H1 (cell line): ENCODE measurements around the gene RBM4. TPM values are rescaled to one million over a fixed set of nuclear protein-coding genes. Genes with fewer than 3 reads are reported as not detected.

ENCODE experiments used
- ASH2L ChIP-seq: fragments of 200-600, 300-600 bp; sonication (generic); IDR thresholded peaks from one replicate; pipeline ENCODE4 v1.7.1; 2017; ENCODE audit warnings: low read length
- CHD2 ChIP-seq: IDR thresholded peaks from 2 replicates; pipeline ENCODE4 v1.6.1; 2012; ENCODE audit warnings: low read length, improper control_type of control experiment
- CTBP2 ChIP-seq: IDR thresholded peaks from 2 replicates; pipeline ENCODE4 v1.7.0; 2011; ENCODE audit warnings: borderline replicate concordance, mild to moderate bottlenecking, moderate library complexity, mixed read lengths, low read length; ENCODE audit not compliant: insufficient read depth, insufficient read length
- GTF2F1 ChIP-seq: IDR thresholded peaks from 2 replicates; pipeline ENCODE4 v1.6.1; 2012; ENCODE audit warnings: low read depth, low read length, improper control_type of control experiment, borderline replicate concordance
- SIN3A ChIP-seq, 2 experiments: IDR thresholded peaks in 1 of 2; conservative IDR thresholded peaks in 1 of 2; 2 replicates each; pipeline ENCODE4 v1.6.1; 2011 to 2012; ENCODE audit warnings: low read length in 2 of 2, improper control_type of control experiment in 1 of 2, low read depth in 1 of 2, mild to moderate bottlenecking in 1 of 2
- polyA plus RNA-seq, 7 experiments: library from polyadenylated mRNA; depleted of rRNA in 3 of 7; stranded (reverse) in 5 of 7; unstranded in 2 of 7; fragments of >200 nt in 5 of 7; fragments of 200-250 nt in 2 of 7; gene quantifications; 1 replicate in 5 of 7; 2 replicates in 1 of 7; 4 replicates in 1 of 7; pipeline versions ENCODE4 v1.2.1 to v1.2.3, GENCODE V29; 2011 to 2013; ENCODE audit warnings: missing spikeins in 2 of 7, mixed read lengths in 2 of 7
- total RNA-seq: library from RNA; stranded (reverse); fragmentation: NEBNext Ultra II Directional; extraction: Animal tissue kit (Norgen Biotek cat#: 25700); gene quantifications from 2 replicates; pipeline ENCODE4 v1.2.1, GENCODE V29; 2021
- TF ChIP-seq, protein P1 (sequence below), 3 experiments: IDR thresholded peaks; 1 replicate in 2 of 3; 2 replicates in 1 of 3; pipeline versions ENCODE4 v1.5.1 to v1.6.1; 2011; ENCODE audit warnings: low read length in 3 of 3, mild to moderate bottlenecking in 3 of 3, inconsistent platforms in 2 of 3, low read depth in 1 of 3, moderate library complexity in 1 of 3; ENCODE audit not compliant: insufficient read depth in 1 of 3; ENCODE audit errors: control extremely low read depth in 1 of 3

The RBM4 gene
- total and polyA plus RNA-seq, 2 of the 8 experiments (the other 6 are each of a cell fraction or from before 2014, with no cell fraction given): 192 to 330 TPM

DNA sequence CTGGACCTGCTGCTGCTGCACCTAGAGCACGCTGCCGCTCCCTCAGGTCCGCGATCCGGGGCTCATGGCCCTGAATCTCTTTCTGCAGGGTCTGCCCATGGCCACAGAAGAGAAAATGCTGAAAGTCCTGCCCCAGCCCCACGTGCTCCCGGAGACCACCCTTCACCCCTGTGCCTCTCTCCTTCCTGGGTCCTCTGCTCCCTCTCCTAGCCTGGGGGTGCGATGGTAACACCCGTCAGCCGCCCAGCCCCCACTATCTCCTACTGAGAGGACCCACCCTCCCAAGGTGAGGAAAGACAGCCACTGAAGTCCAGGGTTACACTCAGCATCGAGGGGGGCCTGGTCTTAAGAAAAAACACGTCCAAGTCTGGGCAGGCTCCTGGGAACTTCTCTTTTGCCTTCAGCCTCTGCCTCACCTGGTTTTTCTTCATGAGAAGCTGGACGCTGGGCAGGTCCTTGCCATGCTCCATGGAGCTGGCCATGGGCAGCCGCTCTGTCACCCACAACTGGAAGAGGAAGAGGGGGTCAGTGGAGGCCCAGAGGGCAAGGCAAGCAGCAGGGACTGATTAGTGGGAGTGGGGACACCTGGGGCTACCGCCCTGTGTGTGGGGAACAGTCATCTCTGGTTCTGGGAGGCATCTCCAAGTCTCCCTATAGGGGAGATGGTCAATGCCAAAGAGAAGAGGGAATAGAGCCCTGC lies 55.0 kb downstream of the RBM4 start (continued):
- no peak for TF ChIP-seq GTF2F1
- TF ChIP-seq SIN3A (conservative IDR thresholded peaks at IDR 0.05 in 1 of 2, IDR thresholded peaks at IDR 0.05 in 1 of 2; ENCODE audit: low read depth in 1 of 2, low read length in 2 of 2): no peak
- TF ChIP-seq, protein P1, sequence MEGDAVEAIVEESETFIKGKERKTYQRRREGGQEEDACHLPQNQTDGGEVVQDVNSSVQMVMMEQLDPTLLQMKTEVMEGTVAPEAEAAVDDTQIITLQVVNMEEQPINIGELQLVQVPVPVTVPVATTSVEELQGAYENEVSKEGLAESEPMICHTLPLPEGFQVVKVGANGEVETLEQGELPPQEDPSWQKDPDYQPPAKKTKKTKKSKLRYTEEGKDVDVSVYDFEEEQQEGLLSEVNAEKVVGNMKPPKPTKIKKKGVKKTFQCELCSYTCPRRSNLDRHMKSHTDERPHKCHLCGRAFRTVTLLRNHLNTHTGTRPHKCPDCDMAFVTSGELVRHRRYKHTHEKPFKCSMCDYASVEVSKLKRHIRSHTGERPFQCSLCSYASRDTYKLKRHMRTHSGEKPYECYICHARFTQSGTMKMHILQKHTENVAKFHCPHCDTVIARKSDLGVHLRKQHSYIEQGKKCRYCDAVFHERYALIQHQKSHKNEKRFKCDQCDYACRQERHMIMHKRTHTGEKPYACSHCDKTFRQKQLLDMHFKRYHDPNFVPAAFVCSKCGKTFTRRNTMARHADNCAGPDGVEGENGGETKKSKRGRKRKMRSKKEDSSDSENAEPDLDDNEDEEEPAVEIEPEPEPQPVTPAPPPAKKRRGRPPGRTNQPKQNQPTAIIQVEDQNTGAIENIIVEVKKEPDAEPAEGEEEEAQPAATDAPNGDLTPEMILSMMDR (IDR thresholded peaks at IDR 0.05; ENCODE audit: control extremely low read depth in 1 of 3, insufficient read depth in 1 of 3, low read depth in 1 of 3, low read length in 3 of 3): no peak
- no peak for TF ChIP-seq ASH2L
- TF ChIP-seq CHD2: no peak
- no peak for TF ChIP-seq CTBP2
- TF ChIP-seq, all 59 proteins: peak for 0
